HepG2 (cell line): ENCODE data around the gene B3GNT8.

Source experiments
- CEBPB ChIP-seq: IDR thresholded peaks from 2 replicates; pipeline ENCODE4 v1.6.1; 2011; ENCODE audit warnings: low read depth, low read length, improper control_type of control experiment, borderline replicate concordance
- GATA4 ChIP-seq: sonication (generic); IDR thresholded peaks from 2 replicates; pipeline ENCODE4 v1.6.1; 2016; ENCODE audit warnings: antibody characterized with exemption, low read depth, borderline replicate concordance
- HDAC1 ChIP-seq: sonication (generic); formaldehyde crosslinking; IDR thresholded peaks from 2 replicates; pipeline ENCODE4 v1.5.1; 2020; ENCODE audit warnings: mild to moderate bottlenecking, missing genetic modification reagents
- MAFF ChIP-seq: IDR thresholded peaks from 2 replicates; pipeline ENCODE4 v1.6.1; 2011; ENCODE audit warnings: low read depth, low read length, improper control_type of control experiment
- ONECUT2 ChIP-seq: sonication (generic); formaldehyde crosslinking; IDR thresholded peaks from 2 replicates; pipeline ENCODE4 v1.4.0; 2020; ENCODE audit warnings: missing genetic modification reagents
- TAF15 ChIP-seq: fragments of 200-400 bp; formaldehyde crosslinking; IDR thresholded peaks from one replicate; pipeline ENCODE4 v1.6.1; 2018; ENCODE audit warnings: mild to moderate bottlenecking, low read depth, low read length; ENCODE audit not compliant: poor library complexity, severe bottlenecking
- TCF7L2 ChIP-seq: IDR thresholded peaks from 2 replicates; pipeline ENCODE4 v1.6.1; 2011; ENCODE audit warnings: mild to moderate bottlenecking, low read depth, low read length, moderate library complexity
- ZNF747 ChIP-seq: sonication (generic); formaldehyde crosslinking; IDR thresholded peaks from 2 replicates; pipeline ENCODE4 v1.8.1; 2023; ENCODE audit warnings: missing genetic modification reagents, mild to moderate bottlenecking, borderline replicate concordance
- TF ChIP-seq, protein P1 (sequence below): sonication (generic); formaldehyde crosslinking; IDR thresholded peaks from 2 replicates; pipeline ENCODE4 v1.8.1; 2023; ENCODE audit warnings: missing genetic modification reagents, inconsistent platforms, borderline replicate concordance
- TF ChIP-seq, protein P2 (sequence below): sonication (generic); formaldehyde crosslinking; IDR thresholded peaks from 2 replicates; pipeline ENCODE4 v1.5.0; 2020; ENCODE audit warnings: mild to moderate bottlenecking, missing genetic modification reagents, moderate library complexity
- TF ChIP-seq, protein P3 (sequence below): sonication (generic); formaldehyde crosslinking; IDR thresholded peaks from 2 replicates; pipeline ENCODE4 v1.4.0; 2020; ENCODE audit warnings: missing genetic modification reagents, borderline replicate concordance

DNA sequence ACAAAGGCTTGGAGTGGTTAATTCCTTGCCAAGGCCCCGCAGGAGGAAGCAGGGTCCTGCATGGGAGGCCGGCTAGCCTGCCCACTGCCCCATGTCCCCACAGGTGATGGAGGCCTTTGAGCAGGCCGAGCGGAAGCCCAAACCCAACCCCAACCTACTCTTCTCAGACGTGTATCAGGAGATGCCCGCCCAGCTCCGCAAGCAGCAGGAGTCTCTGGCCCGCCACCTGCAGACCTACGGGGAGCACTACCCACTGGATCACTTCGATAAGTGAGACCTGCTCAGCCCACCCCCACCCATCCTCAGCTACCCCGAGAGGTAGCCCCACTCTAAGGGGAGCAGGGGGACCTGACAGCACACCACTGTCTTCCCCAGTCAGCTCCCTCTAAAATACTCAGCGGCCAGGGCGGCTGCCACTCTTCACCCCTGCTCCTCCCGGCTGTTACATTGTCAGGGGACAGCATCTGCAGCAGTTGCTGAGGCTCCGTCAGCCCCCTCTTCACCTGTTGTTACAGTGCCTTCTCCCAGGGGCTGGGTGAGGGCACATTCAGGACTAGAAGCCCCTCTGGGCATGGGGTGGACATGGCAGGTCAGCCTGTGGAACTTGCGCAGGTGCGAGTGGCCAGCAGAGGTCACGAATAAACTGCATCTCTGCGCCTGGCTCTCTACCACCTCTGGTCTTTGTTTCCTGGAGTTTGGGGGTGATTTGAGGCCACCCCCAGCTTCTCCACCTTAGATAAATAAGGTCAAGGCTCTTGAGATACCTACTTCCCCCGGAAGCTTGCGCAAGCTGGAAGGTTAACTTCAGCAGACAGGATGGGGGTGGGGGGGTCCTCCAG, 2.6 kb downstream of the B3GNT8 start:
- TF ChIP-seq, protein P1, sequence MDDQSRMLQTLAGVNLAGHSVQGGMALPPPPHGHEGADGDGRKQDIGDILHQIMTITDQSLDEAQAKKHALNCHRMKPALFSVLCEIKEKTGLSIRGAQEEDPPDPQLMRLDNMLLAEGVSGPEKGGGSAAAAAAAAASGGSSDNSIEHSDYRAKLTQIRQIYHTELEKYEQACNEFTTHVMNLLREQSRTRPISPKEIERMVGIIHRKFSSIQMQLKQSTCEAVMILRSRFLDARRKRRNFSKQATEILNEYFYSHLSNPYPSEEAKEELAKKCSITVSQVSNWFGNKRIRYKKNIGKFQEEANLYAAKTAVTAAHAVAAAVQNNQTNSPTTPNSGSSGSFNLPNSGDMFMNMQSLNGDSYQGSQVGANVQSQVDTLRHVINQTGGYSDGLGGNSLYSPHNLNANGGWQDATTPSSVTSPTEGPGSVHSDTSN (CRISPR knock-in tag) = no peak
- TF ChIP-seq, protein P2, sequence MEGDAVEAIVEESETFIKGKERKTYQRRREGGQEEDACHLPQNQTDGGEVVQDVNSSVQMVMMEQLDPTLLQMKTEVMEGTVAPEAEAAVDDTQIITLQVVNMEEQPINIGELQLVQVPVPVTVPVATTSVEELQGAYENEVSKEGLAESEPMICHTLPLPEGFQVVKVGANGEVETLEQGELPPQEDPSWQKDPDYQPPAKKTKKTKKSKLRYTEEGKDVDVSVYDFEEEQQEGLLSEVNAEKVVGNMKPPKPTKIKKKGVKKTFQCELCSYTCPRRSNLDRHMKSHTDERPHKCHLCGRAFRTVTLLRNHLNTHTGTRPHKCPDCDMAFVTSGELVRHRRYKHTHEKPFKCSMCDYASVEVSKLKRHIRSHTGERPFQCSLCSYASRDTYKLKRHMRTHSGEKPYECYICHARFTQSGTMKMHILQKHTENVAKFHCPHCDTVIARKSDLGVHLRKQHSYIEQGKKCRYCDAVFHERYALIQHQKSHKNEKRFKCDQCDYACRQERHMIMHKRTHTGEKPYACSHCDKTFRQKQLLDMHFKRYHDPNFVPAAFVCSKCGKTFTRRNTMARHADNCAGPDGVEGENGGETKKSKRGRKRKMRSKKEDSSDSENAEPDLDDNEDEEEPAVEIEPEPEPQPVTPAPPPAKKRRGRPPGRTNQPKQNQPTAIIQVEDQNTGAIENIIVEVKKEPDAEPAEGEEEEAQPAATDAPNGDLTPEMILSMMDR (CRISPR knock-in tag) = no peak
- TF ChIP-seq MAFF (no peak), HDAC1 (CRISPR knock-in tag) (no peak), ZNF747 (CRISPR knock-in tag) (no peak), TAF15 (no peak), ONECUT2 (CRISPR knock-in tag) (no peak), CEBPB (peak; percentile 41; the same call in 1 of the 2 replicates), GATA4 (no peak), TCF7L2 (no peak)
- TF ChIP-seq, protein P3, sequence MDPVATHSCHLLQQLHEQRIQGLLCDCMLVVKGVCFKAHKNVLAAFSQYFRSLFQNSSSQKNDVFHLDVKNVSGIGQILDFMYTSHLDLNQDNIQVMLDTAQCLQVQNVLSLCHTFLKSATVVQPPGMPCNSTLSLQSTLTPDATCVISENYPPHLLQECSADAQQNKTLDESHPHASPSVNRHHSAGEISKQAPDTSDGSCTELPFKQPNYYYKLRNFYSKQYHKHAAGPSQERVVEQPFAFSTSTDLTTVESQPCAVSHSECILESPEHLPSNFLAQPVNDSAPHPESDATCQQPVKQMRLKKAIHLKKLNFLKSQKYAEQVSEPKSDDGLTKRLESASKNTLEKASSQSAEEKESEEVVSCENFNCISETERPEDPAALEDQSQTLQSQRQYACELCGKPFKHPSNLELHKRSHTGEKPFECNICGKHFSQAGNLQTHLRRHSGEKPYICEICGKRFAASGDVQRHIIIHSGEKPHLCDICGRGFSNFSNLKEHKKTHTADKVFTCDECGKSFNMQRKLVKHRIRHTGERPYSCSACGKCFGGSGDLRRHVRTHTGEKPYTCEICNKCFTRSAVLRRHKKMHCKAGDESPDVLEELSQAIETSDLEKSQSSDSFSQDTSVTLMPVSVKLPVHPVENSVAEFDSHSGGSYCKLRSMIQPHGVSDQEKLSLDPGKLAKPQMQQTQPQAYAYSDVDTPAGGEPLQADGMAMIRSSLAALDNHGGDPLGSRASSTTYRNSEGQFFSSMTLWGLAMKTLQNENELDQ = no peak
